K562 (cell line): ENCODE data around the gene CLCNKA. TPM values are rescaled to one million over a fixed set of nuclear protein-coding genes. Genes with fewer than 3 reads are reported as not detected.

ENCODE experiments used
- ETV1 ChIP-seq: fragments of 450-650 bp; conservative IDR thresholded peaks from 2 replicates; pipeline ENCODE4 v1.6.1; 2016; ENCODE audit warnings: missing genetic modification characterization, control low read depth, low read depth, missing compliant biosample characterization
- GATA2 ChIP-seq: sonication (generic); formaldehyde crosslinking; IDR thresholded peaks from 2 replicates; pipeline ENCODE4 v1.4.0; 2020; ENCODE audit warnings: mild to moderate bottlenecking, missing genetic modification reagents
- HNRNPLL ChIP-seq: fragments of 200-400 bp; formaldehyde crosslinking; IDR thresholded peaks from 2 replicates; pipeline ENCODE4 v1.6.1; 2017; ENCODE audit warnings: low read length, low read depth, mild to moderate bottlenecking; ENCODE audit not compliant: poor library complexity, severe bottlenecking
- KLF13 ChIP-seq: fragments of 450-650 bp; IDR thresholded peaks from 2 replicates; pipeline ENCODE4 v1.6.1; 2016; ENCODE audit warnings: missing genetic modification characterization, low read depth, mild to moderate bottlenecking, missing compliant biosample characterization, moderate library complexity, borderline replicate concordance
- KLF6 ChIP-seq: fragments of 250-450 bp; sonication (Bioruptor Pico); IDR thresholded peaks from 2 replicates; pipeline ENCODE4 v1.4.0; 2020; ENCODE audit warnings: mild to moderate bottlenecking, moderate library complexity, borderline replicate concordance
- MTA3 ChIP-seq: fragments of 450-650 bp; formaldehyde crosslinking; IDR thresholded peaks from 2 replicates; pipeline ENCODE4 v1.6.1; 2017; ENCODE audit warnings: mild to moderate bottlenecking, borderline replicate concordance
- NFATC3 ChIP-seq: fragments of 450-650 bp; IDR thresholded peaks from 2 replicates; pipeline ENCODE4 v1.6.1; 2017; ENCODE audit warnings: mild to moderate bottlenecking
- NR4A1 ChIP-seq, 2 experiments: fragments of 250-450 bp in 1 of 2; fragments of 450-650 bp in 1 of 2; sonication (Bioruptor Pico) in 1 of 2; IDR thresholded peaks; 2 replicates each; pipeline versions ENCODE4 v1.4.0 to v1.6.1; 2016 to 2020; ENCODE audit warnings: mild to moderate bottlenecking in 2 of 2, missing compliant biosample characterization in 1 of 2, missing genetic modification characterization in 1 of 2, moderate library complexity in 1 of 2
- POLR2A ChIP-seq: fragments of 450-650 bp; conservative IDR thresholded peaks from 2 replicates; pipeline ENCODE4 v1.6.1; 2016
- POLR2G ChIP-seq: fragments of 200-400 bp; formaldehyde crosslinking; IDR thresholded peaks from 2 replicates; pipeline ENCODE4 v1.6.1; 2017; ENCODE audit warnings: low read depth, mild to moderate bottlenecking, antibody characterized with exemption, low read length, moderate library complexity
- SREBF1 ChIP-seq: fragments of 150-350 bp; IDR thresholded peaks from 2 replicates; pipeline ENCODE4 v1.6.1; 2014; ENCODE audit warnings: antibody characterized with exemption, low read depth, low read length, borderline replicate concordance
- SRF ChIP-seq, 2 experiments: fragments of 250-450, 450-650 bp in 1 of 2; sonication (Bioruptor Pico) in 1 of 2; sonication (generic) in 1 of 2; formaldehyde crosslinking; IDR thresholded peaks; 2 replicates each; pipeline versions ENCODE4 v1.5.0 to v1.5.1; 2020 to 2022; ENCODE audit warnings: mild to moderate bottlenecking in 1 of 2, missing genetic modification reagents in 1 of 2
- SUPT5H ChIP-seq: fragments of 450-650 bp; IDR thresholded peaks from 2 replicates; pipeline ENCODE4 v1.6.1; 2016
- TEAD2 ChIP-seq: fragments of 450-650 bp; IDR thresholded peaks from 2 replicates; pipeline ENCODE4 v1.6.1; 2016; ENCODE audit warnings: missing genetic modification characterization, control low read depth, missing compliant biosample characterization
- TFE3 ChIP-seq: fragments of 450-650 bp; formaldehyde crosslinking; IDR thresholded peaks from 2 replicates; pipeline ENCODE4 v1.4.0; 2020; ENCODE audit warnings: mild to moderate bottlenecking, mixed read lengths
- XRCC4 ChIP-seq: IDR thresholded peaks from one replicate; pipeline ENCODE4 v1.6.1; 2011; ENCODE audit not compliant: insufficient read depth, insufficient read length; ENCODE audit errors: extremely low read depth
- ZBTB2 ChIP-seq: fragments of 450-650 bp; IDR thresholded peaks from 2 replicates; pipeline ENCODE4 v1.6.1; 2016; ENCODE audit warnings: antibody characterized with exemption
- ZNF174 ChIP-seq: fragments of 250-450 bp; sonication (Bioruptor Pico); IDR thresholded peaks from 2 replicates; pipeline ENCODE4 v1.4.0; 2020; ENCODE audit warnings: mild to moderate bottlenecking
- ZNF263 ChIP-seq: sonication (generic); formaldehyde crosslinking; IDR thresholded peaks from 2 replicates; pipeline ENCODE4 v1.8.0; 2022; ENCODE audit warnings: mild to moderate bottlenecking, missing genetic modification reagents, borderline replicate concordance
- ZNF316 ChIP-seq: fragments of 450-650 bp; IDR thresholded peaks from 2 replicates; pipeline ENCODE4 v1.6.1; 2016
- ZNF436 ChIP-seq: fragments of 250-450, 450-650 bp; sonication (Bioruptor Pico); formaldehyde crosslinking; IDR thresholded peaks from 2 replicates; pipeline ENCODE4 v1.7.0; 2020; ENCODE audit warnings: mild to moderate bottlenecking
- ZNF609 ChIP-seq: sonication (generic); formaldehyde crosslinking; IDR thresholded peaks from 2 replicates; pipeline ENCODE4 v1.8.1; 2023; ENCODE audit warnings: missing genetic modification reagents, mild to moderate bottlenecking, borderline replicate concordance
- polyA plus RNA-seq, 8 experiments: library from polyadenylated mRNA; depleted of rRNA in 4 of 8; stranded (reverse) in 5 of 8; unstranded in 3 of 8; fragments of >200 nt; fragmentation: Nextera tagmentation in 2 of 8; fragmentation: Illumina TruSeq in 1 of 8; extraction: Ambion mirVana in 2 of 8; extraction: Trizol in 1 of 8; gene quantifications; 2 replicates each; pipeline versions ENCODE4 v1.2.1 to v1.2.3, GENCODE V29; 2011 to 2014; ENCODE audit warnings: inconsistent platforms in 1 of 8, missing spikeins in 1 of 8
- total RNA-seq, 7 experiments: library from RNA; depleted of rRNA in 6 of 7; stranded (reverse); fragments of >200 nt in 6 of 7; fragmentation: Illumina TruSeq in 2 of 7; extraction: Trizol in 2 of 7; gene quantifications; 2 replicates each; pipeline versions ENCODE4 v1.2.1 to v1.2.3, GENCODE V29; 2011 to 2021; ENCODE audit warnings: low replicate concordance in 1 of 7

The CLCNKA gene
- total and polyA plus RNA-seq, 9 of the 15 experiments (the other 6 are each of a cell fraction or from before 2014, with no cell fraction given) = 0.03 to 0.37 (median 0.10) TPM; not detected in 3

GRCh38 chr1:16048573-16049189 is 26.8 kb downstream of the CLCNKA start (continued):
- peak; percentile 67; the same call in 1 of the 2 replicates for TF ChIP-seq ZBTB2
- peak; percentile 86 for TF ChIP-seq TEAD2 (tag)
- peak; percentile 80 for TF ChIP-seq MTA3
- no peak for TF ChIP-seq XRCC4
- no peak for TF ChIP-seq ETV1 (tag)
- no peak; the same call in 1 of the 2 replicates for TF ChIP-seq POLR2A
- TF ChIP-seq NFATC3 = no peak
- no peak for TF ChIP-seq ZNF609 (CRISPR knock-in tag)
- TF ChIP-seq KLF13 = peak; percentile 68; the same call in 1 of the 2 replicates
- TF ChIP-seq ZNF436 (CRISPR knock-in tag) = no peak
- TF ChIP-seq KLF6 (CRISPR knock-in tag) = peak; percentile 42; the same call in 1 of the 2 replicates
- TF ChIP-seq ZNF263 (CRISPR knock-in tag) = no peak
- peak; percentile 42; the same call in 1 of the 2 replicates for TF ChIP-seq SUPT5H
- no peak for TF ChIP-seq SRF (CRISPR knock-in tag; IDR thresholded peaks at IDR 0.05)
- no peak for TF ChIP-seq GATA2 (CRISPR knock-in tag)
- TF ChIP-seq SREBF1 = no peak
- TF ChIP-seq ZNF316 = no peak
- no peak for TF ChIP-seq HNRNPLL
- TF ChIP-seq NR4A1 (CRISPR knock-in tag; IDR thresholded peaks at IDR 0.05) = no peak
- TF ChIP-seq NR4A1 (tag; IDR thresholded peaks at IDR 0.05) = no peak
- no peak for TF ChIP-seq TFE3 (CRISPR knock-in tag)
- TF ChIP-seq POLR2G = peak; percentile 72
- TF ChIP-seq ZNF174 = no peak
